T-helper 2 cell treated with Interferon-gamma antibody and Interleukin-4, amounts not matched to agents 100 ng/mL and 5 ng/mL, for 36 hours (primary cell): ENCODE results near the gene HADHA. TPM values are rescaled to one million over a fixed set of nuclear protein-coding genes. Genes with fewer than 3 reads are reported as not detected.
"Not testable (repeated sequence)": the region's sequence is repeated elsewhere in the genome, so short reads cannot be mapped to it uniquely, and the experiment has no call there.

Source experiments
- intact Hi-C: fragments of 100-400 bp; cut with micrococcal nuclease; formaldehyde crosslinking; loops from one replicate; pipeline ENCODE4 v1.15.1; 2023
- total RNA-seq: library from RNA; stranded (reverse); gene quantifications from 2 replicates; pipeline ENCODE4 v1.2.3, GENCODE V29; 2022

The HADHA gene
- 117 and 119 TPM in 2 replicates for total RNA-seq

DNA sequence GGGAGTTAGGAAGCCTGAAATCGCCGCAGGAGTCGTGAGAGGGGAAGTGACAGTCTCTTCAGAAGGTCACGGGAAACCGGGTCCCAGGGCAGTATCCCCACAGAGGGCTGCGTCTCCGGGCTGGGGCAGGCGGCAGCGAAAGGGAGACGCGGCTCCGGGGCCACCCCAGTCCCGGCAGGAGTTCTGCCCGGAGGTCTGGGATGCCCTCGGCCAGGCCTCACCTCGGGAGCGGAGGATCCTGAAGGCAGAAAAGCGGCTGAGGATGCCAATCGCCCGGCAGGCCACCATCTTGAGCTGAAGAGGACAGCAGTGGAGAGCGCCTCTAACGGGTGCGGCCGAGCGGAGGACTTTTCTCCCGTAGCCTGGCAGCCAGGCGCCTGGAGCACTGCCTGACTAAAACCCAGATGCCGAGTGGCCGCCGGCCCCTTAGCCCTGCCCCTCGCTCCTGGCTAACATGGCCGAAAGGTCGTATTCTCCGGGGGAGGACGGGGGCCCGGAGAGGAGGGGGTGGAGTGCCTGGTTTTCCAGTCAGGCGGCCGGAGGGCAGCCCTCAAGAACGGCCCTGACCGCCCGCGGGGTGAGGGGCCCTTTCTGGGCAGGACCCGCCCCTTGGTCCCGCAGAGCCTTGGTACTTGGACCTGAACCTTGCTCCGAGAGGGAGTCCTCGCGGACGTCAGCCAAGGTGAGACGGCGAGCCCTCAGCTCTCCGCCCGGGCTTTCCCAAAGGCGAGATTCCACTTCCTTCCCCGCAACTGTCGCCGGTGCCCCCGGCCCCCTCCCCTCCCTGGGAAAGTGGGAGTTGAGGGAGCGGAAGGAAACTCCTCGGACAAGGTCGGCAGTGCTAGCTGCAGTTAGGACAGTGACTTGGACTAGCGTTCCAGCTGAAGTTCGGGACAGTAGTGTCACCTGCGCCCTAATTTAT lies at the start of gene HADHA, which contains the start of gene HADHB:
Gene HADHA, minus strand, starts transcription at position 324 of the 922 bp plus-strand sequence. Its CDS starts 36 bp downstream, at position 288.
Gene HADHB, plus strand, starts transcription at position 631 of the 922 bp plus-strand sequence. CDS start 9,316 bp downstream, outside the sequence.
- intact Hi-C loops: loop anchor here (1.0 to 5.0 kb wide), 6 partner anchors 60 to 366 kb away; partner anchors contain the start of genes ADGRF3, ASXL2, KIF3C and SELENOI

GRCh38 chr2:26292646-26293045 lies 48.2 kb upstream of the HADHA start:
- intact Hi-C loops: no loop called here

DNA sequence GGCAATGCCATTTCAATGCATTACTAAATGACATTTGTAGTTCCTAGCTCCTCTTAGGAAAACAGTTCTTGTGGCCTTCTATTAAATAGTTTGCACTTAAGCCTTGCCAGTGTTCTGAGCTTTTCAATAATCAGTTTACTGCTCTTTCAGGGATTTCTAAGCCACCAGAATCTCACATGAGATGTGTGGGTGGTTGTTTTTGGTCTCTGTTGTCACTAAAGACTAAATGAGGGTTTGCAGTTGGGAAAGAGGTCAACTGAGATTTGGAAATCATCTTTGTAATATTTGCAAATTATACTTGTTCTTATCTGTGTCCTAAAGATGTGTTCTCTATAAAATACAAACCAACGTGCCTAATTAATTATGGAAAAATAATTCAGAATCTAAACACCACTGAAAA lies 45.6 kb upstream of the HADHA start:
- intact Hi-C loops: no loop called here

DNA sequence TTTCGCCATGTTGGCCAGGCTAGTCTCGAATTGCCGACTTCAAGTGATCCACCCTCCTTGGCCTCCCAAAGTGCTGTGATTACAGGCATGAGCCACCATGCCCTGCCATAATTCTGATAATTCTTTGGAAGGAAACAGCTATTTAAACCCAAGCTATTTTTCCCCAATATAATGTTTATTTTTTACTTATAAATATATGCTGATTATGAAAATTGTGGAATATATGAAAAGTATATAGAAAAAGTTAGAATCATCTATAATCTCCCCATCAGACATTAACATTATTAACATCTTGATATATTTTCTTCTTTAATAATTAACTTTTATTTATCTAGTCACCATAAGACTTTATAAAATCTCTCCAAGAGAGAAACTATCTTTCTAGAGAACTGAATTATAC lies 41.5 kb upstream of the HADHA start:
- intact Hi-C loops: no loop called here

- intact Hi-C loops: no loop called here
Observed at GRCh38 chr2:26284132-26284531, 39.7 kb upstream of the HADHA start.

DNA sequence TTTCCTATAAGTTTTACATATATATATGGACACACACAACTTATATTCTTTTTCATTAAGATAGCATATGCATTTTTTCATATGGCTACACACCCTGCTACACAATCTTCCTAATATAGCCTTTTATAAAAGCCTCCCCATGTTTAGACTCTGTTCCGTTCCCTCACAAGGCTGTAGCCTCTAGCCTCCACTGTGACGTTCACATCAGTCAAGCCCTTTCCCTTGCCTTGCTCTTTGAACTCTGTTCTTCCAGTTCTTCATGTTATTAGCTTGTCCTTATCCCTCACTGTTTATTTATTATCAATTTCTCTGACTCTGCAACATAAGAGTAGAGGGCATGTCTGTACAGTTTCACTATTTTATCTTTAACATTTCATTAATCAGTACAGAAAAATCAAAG lies 39.2 kb upstream of the HADHA start:
- intact Hi-C loops: no loop called here

DNA sequence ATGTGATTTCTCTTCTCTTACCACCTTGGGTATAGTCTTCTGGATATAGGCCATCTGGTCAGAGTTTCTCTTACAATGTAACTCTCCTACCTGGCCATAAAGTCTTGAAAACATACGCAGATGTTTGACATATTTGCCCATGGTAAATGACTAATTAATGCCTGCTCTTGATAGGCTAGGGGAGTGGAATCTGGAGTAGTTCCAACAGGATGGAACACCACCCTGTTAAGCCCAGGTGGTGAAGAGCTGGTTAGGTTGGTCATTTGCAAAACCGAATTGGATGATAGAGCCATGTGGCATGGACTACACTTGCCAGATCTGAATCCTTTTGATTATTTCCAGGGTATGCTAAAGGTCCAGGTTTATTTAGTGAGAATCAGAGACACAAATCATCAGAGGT lies 36.8 kb upstream of the HADHA start:
- intact Hi-C loops: no loop called here

DNA sequence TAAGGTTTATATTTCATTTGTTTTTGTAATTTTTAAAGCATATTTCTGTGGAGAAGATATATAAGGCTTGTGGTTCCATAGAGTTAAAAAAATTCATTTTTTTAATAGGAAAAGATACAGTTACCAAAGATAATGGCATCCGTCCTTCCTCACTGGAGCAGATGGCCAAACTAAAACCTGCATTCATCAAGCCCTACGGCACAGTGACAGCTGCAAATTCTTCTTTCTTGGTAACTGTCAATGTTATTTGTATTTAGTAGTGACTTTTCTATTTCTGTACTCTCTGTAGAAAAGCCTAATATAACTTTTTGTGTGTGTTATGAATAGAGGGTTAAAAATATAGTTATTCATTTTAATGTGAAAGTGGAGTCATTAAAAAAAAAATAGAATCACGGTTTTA lies 35.5 kb upstream of the HADHA start:
- intact Hi-C loops: no loop called here

- intact Hi-C loops: no loop called here
Observed at GRCh38 chr2:26276484-26277227, 32.2 kb upstream of the HADHA start.

DNA sequence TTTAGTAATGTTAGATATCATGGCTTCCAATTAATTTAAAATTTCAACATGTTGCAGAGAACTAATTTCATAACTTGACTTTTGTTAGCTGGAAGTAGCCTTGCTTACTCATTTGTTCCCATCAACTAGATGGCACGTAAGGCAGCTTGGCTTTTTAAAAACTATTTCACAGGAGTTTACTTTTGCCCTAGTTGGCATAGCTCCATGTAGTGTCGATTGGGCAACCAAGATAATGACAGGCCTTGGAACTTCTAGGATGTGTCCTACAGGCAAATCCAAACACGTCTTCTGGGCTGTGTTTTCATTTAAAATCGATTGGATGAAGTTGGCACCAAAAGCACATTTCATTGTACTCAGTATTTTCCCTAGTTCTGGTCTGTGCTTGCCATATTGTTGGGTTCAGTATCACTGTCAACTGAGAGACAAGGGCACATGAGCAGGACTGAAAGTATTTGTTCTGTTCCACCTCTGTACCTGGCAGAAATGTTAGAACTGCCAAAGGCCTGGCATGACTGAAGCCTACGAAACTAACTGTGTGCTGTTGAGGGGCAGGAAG lies 29.7 kb upstream of the HADHA start:
- intact Hi-C loops: no loop called here

DNA sequence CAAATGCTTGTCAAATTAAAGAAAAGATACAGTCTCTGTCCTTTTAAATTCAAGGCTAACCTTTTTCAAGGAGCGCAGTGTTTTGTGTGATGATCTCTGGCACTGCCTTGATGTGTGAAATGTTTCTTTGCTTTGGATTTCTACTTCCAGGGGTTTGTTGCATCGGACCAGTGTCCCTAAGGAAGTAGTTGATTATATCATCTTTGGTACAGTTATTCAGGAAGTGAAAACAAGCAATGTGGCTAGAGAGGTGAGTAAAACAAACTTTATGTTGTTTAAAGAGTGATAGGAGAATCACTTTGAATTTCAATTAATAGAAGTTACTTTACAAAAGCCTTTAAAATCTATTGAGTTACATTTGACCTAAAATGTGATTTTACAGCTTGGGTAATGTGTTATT lies 29.1 kb upstream of the HADHA start:
- intact Hi-C loops: no loop called here

DNA sequence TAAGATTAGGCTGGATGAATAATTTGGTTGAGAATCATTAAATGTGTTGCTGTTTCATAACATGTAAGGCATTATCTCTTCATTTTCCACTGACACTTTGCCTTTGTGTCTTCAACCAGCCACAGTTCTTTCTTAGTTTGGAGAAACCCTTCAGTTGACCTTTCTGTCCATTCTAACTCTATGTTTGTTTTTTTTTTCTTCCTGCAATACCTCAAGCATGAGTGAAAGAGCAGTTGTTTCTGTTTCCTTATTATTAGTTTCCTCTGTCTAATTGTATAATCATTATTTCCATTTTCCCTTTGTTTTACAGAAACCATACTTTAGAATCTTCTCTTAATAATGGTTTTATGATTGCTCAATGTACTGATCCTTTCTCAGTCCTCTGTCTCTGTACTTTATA lies 25.9 kb upstream of the HADHA start:
- intact Hi-C loops: no loop called here

GRCh38 chr2:26269571-26270158 lies 25.2 kb upstream of the HADHA start:
- intact Hi-C loops: no loop called here

DNA sequence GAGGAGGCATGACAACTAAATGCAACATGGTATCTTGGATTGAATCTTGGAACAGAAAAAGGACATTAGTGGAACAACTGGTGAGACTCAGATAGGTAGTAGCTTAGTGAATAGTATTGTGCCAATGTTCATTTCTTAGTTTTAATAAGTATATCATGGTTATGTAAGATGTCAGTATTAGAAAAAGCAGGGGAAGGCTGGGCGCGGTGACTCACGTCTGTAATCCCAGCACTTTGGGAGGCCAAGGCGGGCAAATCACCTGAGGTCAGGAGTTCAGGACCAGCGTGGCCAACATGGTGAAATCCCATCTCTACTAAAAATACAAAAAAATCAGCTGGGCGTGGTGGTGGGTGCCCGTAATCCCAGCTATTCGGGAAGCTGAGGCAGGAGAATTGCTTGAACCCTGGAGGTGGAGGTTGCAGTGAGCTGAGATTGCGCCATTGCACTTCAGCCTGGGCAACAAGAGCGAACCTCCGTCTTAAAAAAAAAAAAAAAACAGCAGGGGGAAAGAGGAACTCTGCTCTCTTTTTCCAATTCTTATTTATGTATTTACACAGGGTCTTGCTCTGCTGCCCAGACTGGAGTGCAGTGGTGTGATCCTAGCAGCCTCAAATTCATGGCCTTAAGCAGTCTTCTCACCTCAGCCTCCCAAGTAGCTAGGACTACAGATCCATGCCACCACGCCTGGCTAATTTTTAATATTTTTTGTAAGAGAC lies 24.4 kb upstream of the HADHA start:
- intact Hi-C loops: not testable (repeated sequence)

DNA sequence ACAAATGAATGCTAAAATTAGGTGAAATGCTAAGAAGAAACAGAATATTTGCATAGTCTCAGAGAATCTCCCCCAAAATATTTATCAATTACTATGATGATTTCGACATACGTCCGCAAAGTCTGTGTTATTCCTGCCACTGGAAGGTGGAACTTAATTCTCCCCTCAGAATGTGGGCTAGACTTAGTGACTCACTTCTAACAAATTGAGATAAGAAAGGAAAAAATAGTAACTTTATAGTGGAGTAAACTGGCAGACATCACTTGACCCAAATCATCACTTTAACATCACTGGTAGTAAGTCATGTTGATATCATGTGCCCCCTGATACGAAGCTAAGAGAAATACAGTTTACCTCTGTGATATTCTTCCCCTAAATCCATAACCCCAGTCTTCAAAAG lies 23.8 kb upstream of the HADHA start:
- intact Hi-C loops: no loop called here

DNA sequence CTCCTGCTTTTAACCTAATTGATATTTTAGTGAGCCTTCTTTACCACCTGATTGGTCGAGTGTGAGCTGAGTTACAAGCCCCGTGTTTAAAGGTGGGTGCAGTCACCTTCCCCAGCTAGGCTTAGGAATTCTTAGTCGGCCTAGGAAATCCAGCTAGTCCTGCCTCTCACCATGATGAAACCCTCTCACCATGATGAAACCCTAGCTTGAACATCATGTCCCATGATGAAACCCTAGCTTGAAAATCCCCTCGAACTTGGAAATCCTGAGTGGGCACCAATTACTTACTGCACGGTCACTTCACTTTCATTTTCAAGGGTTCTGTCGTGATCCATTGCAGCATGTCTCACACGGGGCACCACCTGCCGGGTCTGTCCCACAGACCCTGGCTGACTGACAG lies 14.4 kb upstream of the HADHA start:
- intact Hi-C loops: not testable (repeated sequence)

DNA sequence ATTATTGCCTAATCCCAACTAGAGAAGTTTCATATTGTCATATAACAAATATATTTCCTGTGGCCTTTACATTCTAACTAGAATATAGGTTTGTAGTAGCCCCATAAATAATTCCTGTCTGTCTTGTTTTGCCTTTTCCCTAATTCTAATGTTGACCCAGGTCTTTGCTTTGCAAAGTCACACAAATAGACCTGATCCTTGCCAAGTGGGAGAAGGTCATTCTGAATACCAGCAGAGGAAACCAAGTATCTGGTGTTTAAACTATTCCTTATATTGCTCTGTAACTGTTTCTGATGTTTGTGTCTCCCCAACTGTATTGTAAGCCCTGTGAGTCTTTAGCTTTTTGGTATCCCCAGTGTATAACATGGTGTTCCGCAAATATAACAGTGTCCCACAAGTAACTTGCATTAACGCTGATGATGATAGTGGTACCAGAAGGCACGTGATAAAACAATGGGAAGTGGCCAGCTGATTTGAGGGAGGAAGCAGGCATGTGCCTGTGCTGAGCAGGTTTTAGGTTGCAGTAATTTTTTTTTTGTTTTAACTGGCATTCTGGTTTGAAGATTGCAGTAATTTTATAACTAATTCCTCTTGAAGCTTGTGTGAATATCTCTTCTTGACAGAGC lies 11.4 kb upstream of the HADHA start:
- intact Hi-C loops: no loop called here

- intact Hi-C loops: no loop called here
Observed at GRCh38 chr2:26251893-26252292, 7.5 kb upstream of the HADHA start.

- intact Hi-C loops: no loop called here
Observed at GRCh38 chr2:26249625-26250024, 5.2 kb upstream of the HADHA start.

GRCh38 chr2:26246818-26247217 lies 2.4 kb upstream of the HADHA start:
- intact Hi-C loops: no loop called here
